Astrocyte of the cerebellum (primary cell): ENCODE results near the gene PKP4.

Source experiments
- DNase-seq: peaks from one replicate; pipeline ENCODE4 v3.0.0-alpha.2; 2011; ENCODE audit warnings: low read depth
- H3K4me3 ChIP-seq: 2 replicates; pipeline ENCODE4 v1.5.1; 2011; ENCODE audit warnings: mild to moderate bottlenecking, low read depth, low read length, moderate library complexity
- in situ Hi-C: cut with HindIII; loops from 2 replicates; pipeline ENCODE4 v1.10.0; 2017; ENCODE audit warnings: low sequenced_read_pairs
- TF ChIP-seq, protein P1 (sequence below): IDR thresholded peaks from 2 replicates; pipeline ENCODE4 v1.5.1; 2012; ENCODE audit warnings: low read length, low read depth, moderate library complexity, mild to moderate bottlenecking; ENCODE audit errors: missing control alignments

The PKP4 gene

DNA sequence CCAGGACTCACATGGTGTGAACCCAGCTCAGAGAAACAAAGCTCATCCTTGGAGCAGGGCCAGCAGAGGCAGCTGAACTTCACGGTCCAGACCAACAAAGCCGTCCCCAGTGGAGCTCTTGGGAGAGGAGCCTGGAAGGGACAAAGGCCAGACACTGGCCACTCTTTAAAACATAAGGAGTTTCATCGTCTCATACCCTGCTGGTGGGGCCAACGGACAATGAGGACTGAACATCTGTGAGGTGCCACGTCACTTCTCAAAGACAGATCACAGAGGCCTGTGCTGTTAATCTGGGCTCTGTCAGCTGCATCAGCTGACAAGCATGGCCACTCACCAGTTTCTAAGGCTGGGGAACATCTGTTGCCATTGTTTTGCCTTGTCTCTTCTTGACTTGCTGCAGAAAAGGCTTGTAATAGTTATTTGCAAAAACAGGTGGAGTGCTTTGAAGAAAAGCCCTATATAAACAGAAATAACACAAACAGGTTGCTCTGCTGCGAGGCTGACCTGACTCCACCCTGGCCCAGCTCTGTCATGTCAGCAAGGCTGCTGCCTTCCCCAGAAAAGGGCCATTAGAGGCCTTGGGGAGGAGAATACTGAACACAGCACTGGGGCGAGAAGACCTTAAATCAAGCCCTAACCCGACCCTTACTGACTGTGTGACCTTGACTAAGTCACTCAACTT is 270.3 kb downstream of the PKP4 start:
- in situ Hi-C loops: loop anchor here (25.0 kb wide), 1 partner anchor 690 kb away; no protein-coding TSS in a partner anchor
- TF ChIP-seq, protein P1, sequence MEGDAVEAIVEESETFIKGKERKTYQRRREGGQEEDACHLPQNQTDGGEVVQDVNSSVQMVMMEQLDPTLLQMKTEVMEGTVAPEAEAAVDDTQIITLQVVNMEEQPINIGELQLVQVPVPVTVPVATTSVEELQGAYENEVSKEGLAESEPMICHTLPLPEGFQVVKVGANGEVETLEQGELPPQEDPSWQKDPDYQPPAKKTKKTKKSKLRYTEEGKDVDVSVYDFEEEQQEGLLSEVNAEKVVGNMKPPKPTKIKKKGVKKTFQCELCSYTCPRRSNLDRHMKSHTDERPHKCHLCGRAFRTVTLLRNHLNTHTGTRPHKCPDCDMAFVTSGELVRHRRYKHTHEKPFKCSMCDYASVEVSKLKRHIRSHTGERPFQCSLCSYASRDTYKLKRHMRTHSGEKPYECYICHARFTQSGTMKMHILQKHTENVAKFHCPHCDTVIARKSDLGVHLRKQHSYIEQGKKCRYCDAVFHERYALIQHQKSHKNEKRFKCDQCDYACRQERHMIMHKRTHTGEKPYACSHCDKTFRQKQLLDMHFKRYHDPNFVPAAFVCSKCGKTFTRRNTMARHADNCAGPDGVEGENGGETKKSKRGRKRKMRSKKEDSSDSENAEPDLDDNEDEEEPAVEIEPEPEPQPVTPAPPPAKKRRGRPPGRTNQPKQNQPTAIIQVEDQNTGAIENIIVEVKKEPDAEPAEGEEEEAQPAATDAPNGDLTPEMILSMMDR: no peak
- H3K4me3 ChIP-seq: no peak overlapping the region
- no peak for DNase-seq

DNA sequence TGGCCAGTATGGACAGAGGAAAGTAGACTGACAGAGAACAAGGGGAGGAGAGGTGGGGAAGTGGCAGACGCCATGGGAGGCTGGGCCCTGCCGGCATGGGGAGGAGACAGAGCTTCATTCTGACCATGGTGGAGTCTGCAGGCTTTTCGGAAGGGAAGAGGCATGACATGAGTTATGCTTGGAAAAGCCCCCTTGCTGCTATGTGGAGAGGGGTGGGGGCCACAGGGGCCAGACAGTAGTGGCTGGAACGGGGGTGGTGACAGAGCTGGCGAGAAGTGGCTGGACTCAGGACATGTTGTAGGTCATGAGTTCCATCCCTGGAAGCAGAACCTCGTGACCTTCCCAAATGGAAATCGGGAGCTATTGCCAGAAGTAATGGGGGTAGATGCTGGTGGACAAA is 271.7 kb downstream of the PKP4 start:
- no peak for DNase-seq
- no peak overlapping the region for H3K4me3 ChIP-seq
- TF ChIP-seq, protein P1: no peak
- in situ Hi-C loops: loop anchor here (25.0 kb wide), 1 partner anchor 691 kb away; no protein-coding TSS in a partner anchor

DNA sequence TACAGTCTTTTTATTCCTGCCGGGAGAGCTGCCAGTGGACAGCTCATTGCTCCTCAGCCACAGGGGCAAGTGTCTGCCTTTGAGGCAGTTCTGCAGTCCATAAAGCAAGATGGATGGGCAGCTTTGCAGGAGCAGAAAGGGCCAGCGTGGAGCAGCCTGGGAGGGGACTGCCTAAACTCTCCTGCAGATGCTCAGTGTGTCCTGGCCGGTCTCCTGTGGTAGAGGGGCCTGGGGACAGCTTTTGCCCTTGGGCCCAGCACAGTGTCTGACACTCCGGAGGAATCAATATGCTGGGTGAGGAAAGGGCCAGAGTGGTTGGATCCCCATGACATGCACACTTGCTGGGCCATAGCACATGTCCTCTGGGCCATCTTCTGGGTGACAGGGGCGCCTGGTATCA is 272.7 kb downstream of the PKP4 start:
- TF ChIP-seq, protein P1: no peak
- in situ Hi-C loops: loop anchor here (25.0 kb wide), 1 partner anchor 692 kb away; no protein-coding TSS in a partner anchor
- no peak overlapping the region for H3K4me3 ChIP-seq
- no peak for DNase-seq

DNA sequence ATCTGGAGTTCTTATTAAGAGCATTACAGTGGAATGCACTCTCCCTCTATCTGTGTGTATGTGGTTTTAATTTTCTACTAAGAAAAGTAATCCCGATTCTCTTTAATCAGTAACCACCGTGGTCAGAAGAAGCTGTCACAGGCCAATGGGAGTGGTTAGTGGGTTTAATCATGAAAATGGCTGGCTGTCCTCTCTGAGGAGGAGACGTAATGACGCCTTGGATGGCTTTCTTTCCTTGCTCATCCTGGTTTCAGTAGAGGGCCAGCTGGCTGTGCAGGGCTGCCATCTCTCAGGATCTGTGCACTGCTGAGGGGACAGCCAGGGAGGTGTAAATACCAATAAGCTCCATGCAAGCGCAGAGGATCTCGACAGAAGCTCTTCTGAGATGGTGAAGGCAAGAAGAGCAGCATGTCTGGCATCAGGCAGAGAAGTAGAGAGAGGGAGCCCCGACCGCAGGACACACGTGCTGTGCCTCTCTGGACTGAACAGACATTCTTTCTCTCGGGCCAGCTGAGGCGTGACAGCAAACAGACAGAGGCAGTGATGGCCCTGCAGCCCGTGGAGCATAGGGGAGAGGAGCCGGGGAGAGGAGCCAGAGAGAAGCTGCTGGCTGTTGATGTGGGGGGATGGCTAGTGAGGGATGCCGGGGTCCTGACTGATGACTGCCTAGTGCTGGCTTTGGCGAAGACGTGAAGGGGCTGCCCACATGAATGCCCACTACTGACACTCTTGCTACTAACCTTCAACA is 273.3 kb downstream of the PKP4 start:
- no peak overlapping the region for H3K4me3 ChIP-seq
- in situ Hi-C loops: loop anchor here (5.0 to 25.0 kb wide), 2 partner anchors 78 to 693 kb away; no protein-coding TSS in a partner anchor
- DNase-seq: no peak
- TF ChIP-seq, protein P1: no peak

DNA sequence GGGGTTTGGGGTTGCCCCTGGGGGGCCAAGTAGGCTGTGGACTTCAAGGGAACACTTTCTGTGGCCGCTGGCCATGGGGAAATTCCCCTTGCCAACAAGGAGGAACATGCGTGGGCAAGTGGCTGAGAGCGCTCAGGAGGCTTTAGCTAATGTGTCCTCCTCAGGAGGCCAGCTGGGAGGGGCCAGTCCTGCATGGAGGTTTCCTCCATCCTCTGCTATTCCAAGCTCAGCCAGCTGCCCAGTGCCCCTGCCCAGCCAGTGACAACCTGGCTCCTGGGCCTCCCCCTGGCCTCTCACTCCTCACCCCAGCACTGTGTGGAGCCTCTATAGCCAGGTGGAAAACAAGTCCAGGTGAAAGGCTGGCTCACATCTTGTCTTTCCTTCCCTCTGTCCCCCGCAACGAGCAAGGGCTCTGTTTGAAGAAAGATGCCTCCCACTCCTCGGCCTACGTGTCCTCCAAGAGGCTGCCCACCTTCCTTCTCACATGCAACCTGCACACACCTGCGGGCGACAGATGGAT is 273.9 kb downstream of the PKP4 start:
- DNase-seq: no peak
- in situ Hi-C loops: loop anchor here (5.0 to 25.0 kb wide), 2 partner anchors 78 to 693 kb away; no protein-coding TSS in a partner anchor
- TF ChIP-seq, protein P1: no peak
- no peak overlapping the region for H3K4me3 ChIP-seq

DNA sequence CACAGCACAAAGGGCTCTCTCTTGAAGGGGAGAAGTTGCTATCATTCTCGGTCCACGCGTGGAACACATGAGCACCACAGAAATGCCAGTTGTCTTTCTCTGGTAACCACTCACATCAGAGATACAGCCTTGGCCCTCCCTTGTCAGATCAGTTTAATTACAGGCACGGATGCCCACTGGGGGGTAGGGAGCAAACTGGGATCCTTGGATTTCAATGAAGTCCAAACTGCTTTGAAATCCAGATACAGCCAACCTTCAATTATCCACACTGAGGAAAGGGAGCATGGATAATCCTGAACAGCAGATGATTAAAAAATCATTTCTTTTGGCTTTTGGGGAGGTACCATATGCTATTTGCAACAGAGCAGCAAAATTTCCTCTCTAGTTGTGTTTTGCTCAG is 274.6 kb downstream of the PKP4 start:
- no peak overlapping the region for H3K4me3 ChIP-seq
- DNase-seq: no peak
- in situ Hi-C loops: loop anchor here (5.0 to 25.0 kb wide), 2 partner anchors 79 to 694 kb away; no protein-coding TSS in a partner anchor
- TF ChIP-seq, protein P1: no peak
